ENCODE data around the gene PTPRD.

The PTPRD gene

GRCh38 chr9:8889100-8889499 is 1723.7 kb downstream of the PTPRD start:
- in situ Hi-C loops (cut with MboI; ENCODE audit: low sequenced_read_pairs), result no loop called here

DNA sequence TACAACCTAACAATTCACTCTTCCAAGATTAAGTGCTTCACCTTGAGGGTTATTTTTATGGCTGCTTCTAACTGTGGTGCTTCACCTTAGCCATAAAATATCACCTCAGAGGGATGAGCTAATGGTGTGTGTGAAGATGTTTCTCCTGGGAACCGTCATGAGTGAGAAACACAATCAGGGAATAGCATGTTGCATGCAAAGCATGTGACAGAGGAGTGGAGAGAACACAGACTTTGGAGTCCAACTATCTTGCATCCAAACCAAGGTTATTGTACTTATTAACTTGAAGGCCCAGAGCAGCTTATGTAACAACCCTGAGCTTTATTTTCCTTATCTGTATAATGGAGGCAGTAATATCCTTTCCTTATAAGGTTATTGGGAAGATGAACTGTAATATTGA is 1724.2 kb downstream of the PTPRD start:
- in situ Hi-C loops (cut with MboI; ENCODE audit: low sequenced_read_pairs), result no loop called here

- in situ Hi-C loops (cut with MboI; ENCODE audit: low sequenced_read_pairs), result no loop called here
These were observed 1725.4 kb downstream of the PTPRD start for GRCh38 chr9:8887369-8887768.

- in situ Hi-C loops (cut with MboI; ENCODE audit: low sequenced_read_pairs), result no loop called here
These were observed 1729.5 kb downstream of the PTPRD start for GRCh38 chr9:8883321-8883720.

DNA sequence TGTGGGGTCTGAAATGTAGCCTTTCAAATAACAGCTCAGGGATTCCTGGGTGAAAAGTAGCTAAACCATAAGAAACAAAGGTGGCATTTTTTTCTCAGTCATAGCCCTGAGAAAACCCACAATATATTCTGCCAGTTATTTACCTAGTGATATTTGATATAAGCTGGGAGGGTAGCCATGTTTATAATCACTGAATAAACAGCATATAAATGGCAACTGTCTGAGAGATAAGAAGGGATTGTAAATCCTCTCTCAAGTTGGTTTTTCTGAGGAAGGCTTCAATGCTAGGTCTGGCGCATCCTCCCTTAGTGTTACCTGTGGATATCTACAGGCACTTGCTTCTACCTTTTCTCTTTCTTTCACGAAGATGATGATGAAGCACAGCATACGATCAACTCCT is 1732.7 kb downstream of the PTPRD start:
- in situ Hi-C loops (cut with MboI; ENCODE audit: low sequenced_read_pairs), result no loop called here

- in situ Hi-C loops (cut with MboI; ENCODE audit: low sequenced_read_pairs), result no loop called here
These were observed 1733.5 kb downstream of the PTPRD start for GRCh38 chr9:8879284-8879683.

- in situ Hi-C loops (cut with MboI; ENCODE audit: low sequenced_read_pairs), result no loop called here
These were observed 1734.9 kb downstream of the PTPRD start for GRCh38 chr9:8877753-8878494.

DNA sequence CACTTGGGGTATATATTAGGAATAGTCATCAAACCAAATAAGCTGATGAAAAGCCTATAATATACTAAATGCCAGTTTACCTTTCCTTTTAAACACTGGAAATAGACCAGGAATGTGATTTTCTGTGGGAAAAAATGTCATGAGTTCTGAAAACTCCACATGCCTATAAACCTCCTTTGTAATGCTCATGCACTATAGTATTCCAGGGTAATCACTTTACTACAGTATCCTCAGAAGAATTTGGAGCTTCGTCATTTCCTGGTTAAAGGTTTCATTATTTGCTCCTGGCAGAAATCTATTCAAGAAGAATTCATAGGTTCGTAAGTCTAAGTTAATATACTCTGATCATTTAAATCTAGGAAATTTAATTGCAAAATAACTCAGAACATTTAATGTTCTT is 1736.5 kb downstream of the PTPRD start:
- in situ Hi-C loops (cut with MboI; ENCODE audit: low sequenced_read_pairs), result no loop called here

DNA sequence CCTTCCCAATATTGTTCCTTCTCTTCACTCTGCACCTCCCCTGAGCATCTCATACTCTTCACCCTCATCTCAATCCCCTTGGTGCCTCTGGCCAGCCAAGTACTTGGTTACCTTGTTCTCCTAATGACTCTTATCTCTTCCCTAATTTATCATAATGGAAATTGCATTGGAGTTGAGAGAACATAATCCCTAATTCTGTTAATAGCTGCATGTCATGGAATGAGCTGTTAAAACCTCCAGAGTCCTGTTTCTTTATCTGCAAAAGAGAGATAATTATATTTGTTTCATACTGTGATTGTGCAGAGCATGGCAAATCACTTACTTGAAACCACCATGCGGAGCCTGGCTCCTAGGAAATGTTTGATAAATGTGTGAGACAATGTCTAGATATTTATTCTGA is 1738.3 kb downstream of the PTPRD start:
- in situ Hi-C loops (cut with MboI; ENCODE audit: low sequenced_read_pairs), result no loop called here

- in situ Hi-C loops (cut with MboI; ENCODE audit: low sequenced_read_pairs), result no loop called here
These were observed 1740.0 kb downstream of the PTPRD start for GRCh38 chr9:8872802-8873201.

- in situ Hi-C loops (cut with MboI; ENCODE audit: low sequenced_read_pairs), result no loop called here
These were observed 1740.9 kb downstream of the PTPRD start for GRCh38 chr9:8871796-8872445.

GRCh38 chr9:8871396-8871795 is 1741.4 kb downstream of the PTPRD start:
- in situ Hi-C loops (cut with MboI; ENCODE audit: low sequenced_read_pairs), result no loop called here

- in situ Hi-C loops (cut with MboI; ENCODE audit: low sequenced_read_pairs), result no loop called here
These were observed 1743.0 kb downstream of the PTPRD start for GRCh38 chr9:8869812-8870211.

DNA sequence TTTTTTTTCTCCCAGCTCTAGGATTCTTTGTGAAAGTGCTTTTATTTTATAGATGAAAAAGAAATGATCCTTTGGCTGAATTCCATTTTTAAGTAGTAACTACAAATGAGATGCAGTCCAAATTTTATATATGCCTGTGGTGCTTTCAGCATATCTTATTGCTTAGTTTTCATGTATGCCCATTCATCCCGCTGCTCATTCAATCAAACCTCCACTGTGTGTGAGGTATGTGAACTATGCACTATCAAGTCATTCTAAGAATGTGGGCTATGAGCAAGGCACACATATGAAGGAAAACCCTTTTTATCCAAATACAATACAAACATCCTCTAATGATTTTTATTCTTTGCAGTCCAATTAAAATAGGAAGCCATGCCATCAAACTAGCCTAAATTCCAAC is 1744.2 kb downstream of the PTPRD start:
- in situ Hi-C loops (cut with MboI; ENCODE audit: low sequenced_read_pairs), result no loop called here

- in situ Hi-C loops (cut with MboI; ENCODE audit: low sequenced_read_pairs), result no loop called here
These were observed 1745.7 kb downstream of the PTPRD start for GRCh38 chr9:8867148-8867547.

GRCh38 chr9:8864545-8864896 is 1748.3 kb downstream of the PTPRD start:
- in situ Hi-C loops (cut with MboI; ENCODE audit: low sequenced_read_pairs), result no loop called here

DNA sequence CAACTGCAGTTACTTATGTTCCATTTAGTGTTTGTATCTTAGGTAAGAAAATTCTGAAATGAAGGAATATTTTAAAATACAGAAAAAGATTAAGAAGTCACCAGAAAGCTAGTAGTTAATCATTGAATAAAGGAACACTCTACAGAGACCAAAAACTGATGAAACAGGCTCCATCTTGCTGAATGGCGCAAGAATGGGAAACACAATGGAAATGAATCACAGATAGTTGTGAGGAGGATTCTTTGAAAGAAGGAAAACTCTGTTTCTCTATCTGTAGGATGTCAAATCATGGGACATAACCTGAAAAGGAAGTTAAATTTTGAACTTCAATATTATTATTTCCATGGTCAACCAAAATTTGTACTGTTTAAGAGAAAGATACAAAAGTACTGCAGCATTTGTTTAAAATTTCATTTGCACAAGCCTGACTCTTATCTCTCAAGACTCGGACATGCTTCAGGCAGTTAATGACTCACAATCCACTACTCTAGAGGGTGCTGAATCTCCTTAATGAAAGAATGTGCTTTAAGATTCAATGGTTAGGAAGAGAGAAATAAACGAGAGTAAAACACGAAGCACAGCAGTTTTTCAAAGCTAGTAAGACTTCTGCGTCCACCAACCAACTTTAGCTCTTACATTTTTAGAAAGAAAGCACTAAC is 1748.8 kb downstream of the PTPRD start:
- in situ Hi-C loops (cut with MboI; ENCODE audit: low sequenced_read_pairs), result no loop called here

GRCh38 chr9:8863069-8863468 is 1749.7 kb downstream of the PTPRD start:
- in situ Hi-C loops (cut with MboI; ENCODE audit: low sequenced_read_pairs), result no loop called here

DNA sequence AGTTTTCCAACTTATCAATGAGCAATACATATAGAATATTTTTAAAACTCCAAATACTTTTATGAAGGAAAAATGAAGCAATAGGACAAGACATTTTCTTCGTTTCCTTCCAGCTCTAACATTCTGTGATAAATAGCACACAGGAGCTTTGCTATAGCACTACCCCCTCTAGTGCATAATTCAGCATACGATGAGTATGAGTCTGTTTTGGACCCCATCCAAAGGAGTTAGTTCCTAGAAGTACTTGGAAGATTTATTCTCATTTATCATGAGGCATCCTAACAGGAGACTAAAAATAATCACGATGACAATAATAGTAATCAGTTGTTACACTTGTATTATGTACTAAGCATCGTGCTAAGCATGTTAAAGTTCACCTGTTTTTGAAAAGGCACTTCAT is 1751.9 kb downstream of the PTPRD start:
- in situ Hi-C loops (cut with MboI; ENCODE audit: low sequenced_read_pairs), result no loop called here

- in situ Hi-C loops (cut with MboI; ENCODE audit: low sequenced_read_pairs), result no loop called here
These were observed 1752.7 kb downstream of the PTPRD start for GRCh38 chr9:8860086-8860485.

DNA sequence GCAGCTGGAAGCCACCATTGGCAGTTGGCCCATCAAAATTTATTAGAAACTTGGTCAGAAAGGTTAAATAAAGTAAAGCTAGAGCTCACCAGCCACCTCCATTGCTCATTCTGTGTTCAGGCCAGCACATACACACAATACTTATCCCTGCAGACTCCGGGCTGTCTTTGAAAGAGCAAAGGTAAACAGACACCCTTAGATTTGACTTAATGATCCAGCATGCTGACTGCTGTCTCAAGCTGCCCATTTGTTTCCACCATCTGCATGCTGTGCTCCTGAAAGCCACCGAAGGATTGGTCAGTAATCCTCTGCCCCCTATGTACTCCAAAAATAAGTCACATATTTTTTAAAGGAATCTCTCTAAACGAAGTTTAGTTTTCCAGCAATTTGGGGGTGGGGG is 1753.4 kb downstream of the PTPRD start:
- in situ Hi-C loops (cut with MboI; ENCODE audit: low sequenced_read_pairs), result no loop called here

GRCh38 chr9:8858596-8859161 is 1754.1 kb downstream of the PTPRD start:
- in situ Hi-C loops (cut with MboI; ENCODE audit: low sequenced_read_pairs), result no loop called here
